HEK293 (cell line): ENCODE data around the gene AIG1.

Experiments
- CTCF ChIA-PET: fragments of 350-600 bp; formaldehyde crosslinking; extraction: SDS; loops from one replicate; lab custom pipeline; 2021; ENCODE audit warnings: antibody characterized with exemption; lab: Yijun Ruan, JAX
- POLR2A ChIA-PET: fragments of 300-600 bp; formaldehyde crosslinking; extraction: SDS; loops from one replicate; lab custom pipeline; 2020; ENCODE audit warnings: antibody characterized with exemption, inconsistent platforms; lab: Yijun Ruan, JAX
- H3K27ac ChIP-seq: fragments of 200-500 bp; sonication (Bioruptor generic); 2 replicates; pipeline ENCODE4 v1.5.1; 2014; ENCODE audit warnings: low read depth, low read length, control low read depth, inconsistent platforms; ENCODE audit errors: extremely low read depth
- H3K36me3 ChIP-seq, 2 experiments: fragments of 200-500 bp in 1 of 2; sonication (Bioruptor generic) in 1 of 2; 1 replicate in 1 of 2; 2 replicates in 1 of 2; pipeline ENCODE4 v1.5.1; 2014 to 2017; ENCODE audit warnings: inconsistent platforms in 2 of 2, low read length in 2 of 2; ENCODE audit not compliant: control insufficient read depth in 2 of 2, insufficient read depth in 1 of 2
- H3K4me1 ChIP-seq: fragments of 200-500 bp; sonication (Bioruptor generic); 2 replicates; pipeline ENCODE4 v1.5.1; 2014; ENCODE audit warnings: mild to moderate bottlenecking, low read length, inconsistent platforms; ENCODE audit not compliant: control insufficient read depth, insufficient read depth
- H3K4me3 ChIP-seq: 2 replicates; pipeline ENCODE4 v1.5.1; 2011; ENCODE audit warnings: low read depth, mild to moderate bottlenecking, control low read depth, low read length, moderate library complexity
- H3K9me3 ChIP-seq: fragments of 200-500 bp; sonication (Bioruptor generic); 2 replicates; pipeline ENCODE4 v1.5.1; 2014; ENCODE audit warnings: low read depth, low read length, inconsistent platforms; ENCODE audit not compliant: control insufficient read depth, insufficient read depth
- BCL11A ChIP-seq: fragments of 450-650 bp; formaldehyde crosslinking; IDR thresholded peaks from 2 replicates; pipeline ENCODE4 v1.5.1; 2016; ENCODE audit warnings: low read depth, missing biosample characterization, missing genetic modification characterization
- MEIS1 ChIP-seq: sonication (generic); formaldehyde crosslinking; IDR thresholded peaks from 2 replicates; pipeline ENCODE4 v1.8.1; 2022; ENCODE audit warnings: missing genetic modification reagents, mild to moderate bottlenecking, borderline replicate concordance
- PBX3 ChIP-seq: sonication (generic); formaldehyde crosslinking; IDR thresholded peaks from 2 replicates; pipeline ENCODE4 v1.8.1; 2022; ENCODE audit warnings: mild to moderate bottlenecking, moderate library complexity, missing genetic modification reagents
- YY2 ChIP-seq: fragments of 450-650 bp; formaldehyde crosslinking; IDR thresholded peaks from 2 replicates; pipeline ENCODE4 v1.5.1; 2016; ENCODE audit warnings: missing biosample characterization, missing genetic modification characterization
- ZBTB7A ChIP-seq: fragments of 450-650 bp; formaldehyde crosslinking; IDR thresholded peaks from 2 replicates; pipeline ENCODE4 v1.5.1; 2016; ENCODE audit warnings: low read depth, missing biosample characterization, missing genetic modification characterization
- ZFHX2 ChIP-seq: fragments of 450-650 bp; formaldehyde crosslinking; conservative IDR thresholded peaks from 2 replicates; pipeline ENCODE4 v1.5.1; 2016; ENCODE audit warnings: missing biosample characterization, missing genetic modification characterization
- ZNF121 ChIP-seq: fragments of 450-650 bp; formaldehyde crosslinking; IDR thresholded peaks from 2 replicates; pipeline ENCODE4 v1.5.1; 2016; ENCODE audit warnings: missing biosample characterization, missing genetic modification characterization
- ZNF132 ChIP-seq: fragments of 450-650 bp; formaldehyde crosslinking; IDR thresholded peaks from 2 replicates; pipeline ENCODE4 v1.5.1; 2017; ENCODE audit warnings: missing biosample characterization, missing genetic modification characterization, borderline replicate concordance
- ZNF133 ChIP-seq: fragments of 450-650 bp; formaldehyde crosslinking; IDR thresholded peaks from 2 replicates; pipeline ENCODE4 v1.5.1; 2016; ENCODE audit warnings: missing biosample characterization, missing genetic modification characterization
- ZNF248 ChIP-seq: fragments of 450-650 bp; formaldehyde crosslinking; IDR thresholded peaks from 2 replicates; pipeline ENCODE4 v1.5.1; 2017; ENCODE audit warnings: missing biosample characterization, missing genetic modification characterization
- ZNF26 ChIP-seq: fragments of 450-650 bp; formaldehyde crosslinking; IDR thresholded peaks from 2 replicates; pipeline ENCODE4 v1.5.1; 2016; ENCODE audit warnings: missing biosample characterization, missing genetic modification characterization
- ZNF302 ChIP-seq: fragments of 450-650 bp; formaldehyde crosslinking; IDR thresholded peaks from 2 replicates; pipeline ENCODE4 v1.5.1; 2016; ENCODE audit warnings: missing biosample characterization, missing genetic modification characterization, low read depth
- ZNF350 ChIP-seq: fragments of 450-650 bp; formaldehyde crosslinking; IDR thresholded peaks from 2 replicates; pipeline ENCODE4 v1.5.0; 2017; ENCODE audit warnings: missing biosample characterization, mild to moderate bottlenecking, missing genetic modification characterization
- ZNF404 ChIP-seq: fragments of 450-650 bp; formaldehyde crosslinking; IDR thresholded peaks from 2 replicates; pipeline ENCODE4 v1.5.1; 2017; ENCODE audit warnings: missing biosample characterization, missing genetic modification characterization
- ZNF423 ChIP-seq: fragments of 450-650 bp; formaldehyde crosslinking; IDR thresholded peaks from 2 replicates; pipeline ENCODE4 v1.5.1; 2016; ENCODE audit warnings: missing biosample characterization, missing genetic modification characterization
- ZNF426 ChIP-seq: fragments of 450-650 bp; formaldehyde crosslinking; IDR thresholded peaks from 2 replicates; pipeline ENCODE4 v1.5.1; 2017; ENCODE audit warnings: missing biosample characterization, missing genetic modification characterization, mild to moderate bottlenecking, inconsistent platforms, moderate library complexity
- ZNF571 ChIP-seq: fragments of 450-650 bp; formaldehyde crosslinking; IDR thresholded peaks from 2 replicates; pipeline ENCODE4 v1.5.0; 2017; ENCODE audit warnings: missing biosample characterization, missing genetic modification characterization
- ZNF707 ChIP-seq: fragments of 450-650 bp; formaldehyde crosslinking; IDR thresholded peaks from 2 replicates; pipeline ENCODE4 v1.5.1; 2016; ENCODE audit warnings: missing biosample characterization, missing genetic modification characterization
- ZNF791 ChIP-seq: fragments of 450-650 bp; formaldehyde crosslinking; IDR thresholded peaks from 2 replicates; pipeline ENCODE4 v1.5.1; 2016; ENCODE audit warnings: missing biosample characterization, missing genetic modification characterization
- ZNF792 ChIP-seq: fragments of 450-650 bp; formaldehyde crosslinking; IDR thresholded peaks from 2 replicates; pipeline ENCODE4 v1.5.1; 2016; ENCODE audit warnings: missing biosample characterization, missing genetic modification characterization
- TF ChIP-seq, protein P1 (sequence below): fragments of 450-650 bp; formaldehyde crosslinking; IDR thresholded peaks from 2 replicates; pipeline ENCODE4 v1.5.1; 2016; ENCODE audit warnings: missing biosample characterization, missing genetic modification characterization
- TF ChIP-seq, protein P2 (sequence below): fragments of 450-650 bp; formaldehyde crosslinking; IDR thresholded peaks from 2 replicates; pipeline ENCODE4 v1.5.1; 2016; ENCODE audit warnings: missing biosample characterization, missing genetic modification characterization
- TF ChIP-seq, protein P3 (sequence below): IDR thresholded peaks from 2 replicates; pipeline ENCODE4 v1.6.1; 2011; ENCODE audit warnings: mild to moderate bottlenecking, low read depth, low read length, borderline replicate concordance
- TF ChIP-seq, protein P4 (sequence below): fragments of 450-650 bp; formaldehyde crosslinking; IDR thresholded peaks from 2 replicates; pipeline ENCODE4 v1.5.1; 2016; ENCODE audit warnings: missing biosample characterization, missing genetic modification characterization

Gene AIG1

GRCh38 chr6:143164565-143165105, 103.9 kb downstream of the AIG1 start (continued):
- TF ChIP-seq, protein P1, sequence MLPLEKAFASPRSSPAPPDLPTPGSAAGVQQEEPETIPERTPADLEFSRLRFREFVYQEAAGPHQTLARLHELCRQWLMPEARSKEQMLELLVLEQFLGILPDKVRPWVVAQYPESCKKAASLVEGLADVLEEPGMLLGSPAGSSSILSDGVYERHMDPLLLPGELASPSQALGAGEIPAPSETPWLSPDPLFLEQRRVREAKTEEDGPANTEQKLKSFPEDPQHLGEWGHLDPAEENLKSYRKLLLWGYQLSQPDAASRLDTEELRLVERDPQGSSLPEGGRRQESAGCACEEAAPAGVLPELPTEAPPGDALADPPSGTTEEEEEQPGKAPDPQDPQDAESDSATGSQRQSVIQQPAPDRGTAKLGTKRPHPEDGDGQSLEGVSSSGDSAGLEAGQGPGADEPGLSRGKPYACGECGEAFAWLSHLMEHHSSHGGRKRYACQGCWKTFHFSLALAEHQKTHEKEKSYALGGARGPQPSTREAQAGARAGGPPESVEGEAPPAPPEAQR (tag by site-specific recombination): no peak
- TF ChIP-seq ZNF404 (tag by site-specific recombination) (no peak), ZBTB7A (tag by site-specific recombination) (no peak), ZNF133 (tag by site-specific recombination) (no peak), ZNF302 (tag by site-specific recombination) (no peak), ZNF26 (no peak)
- TF ChIP-seq, protein P2, sequence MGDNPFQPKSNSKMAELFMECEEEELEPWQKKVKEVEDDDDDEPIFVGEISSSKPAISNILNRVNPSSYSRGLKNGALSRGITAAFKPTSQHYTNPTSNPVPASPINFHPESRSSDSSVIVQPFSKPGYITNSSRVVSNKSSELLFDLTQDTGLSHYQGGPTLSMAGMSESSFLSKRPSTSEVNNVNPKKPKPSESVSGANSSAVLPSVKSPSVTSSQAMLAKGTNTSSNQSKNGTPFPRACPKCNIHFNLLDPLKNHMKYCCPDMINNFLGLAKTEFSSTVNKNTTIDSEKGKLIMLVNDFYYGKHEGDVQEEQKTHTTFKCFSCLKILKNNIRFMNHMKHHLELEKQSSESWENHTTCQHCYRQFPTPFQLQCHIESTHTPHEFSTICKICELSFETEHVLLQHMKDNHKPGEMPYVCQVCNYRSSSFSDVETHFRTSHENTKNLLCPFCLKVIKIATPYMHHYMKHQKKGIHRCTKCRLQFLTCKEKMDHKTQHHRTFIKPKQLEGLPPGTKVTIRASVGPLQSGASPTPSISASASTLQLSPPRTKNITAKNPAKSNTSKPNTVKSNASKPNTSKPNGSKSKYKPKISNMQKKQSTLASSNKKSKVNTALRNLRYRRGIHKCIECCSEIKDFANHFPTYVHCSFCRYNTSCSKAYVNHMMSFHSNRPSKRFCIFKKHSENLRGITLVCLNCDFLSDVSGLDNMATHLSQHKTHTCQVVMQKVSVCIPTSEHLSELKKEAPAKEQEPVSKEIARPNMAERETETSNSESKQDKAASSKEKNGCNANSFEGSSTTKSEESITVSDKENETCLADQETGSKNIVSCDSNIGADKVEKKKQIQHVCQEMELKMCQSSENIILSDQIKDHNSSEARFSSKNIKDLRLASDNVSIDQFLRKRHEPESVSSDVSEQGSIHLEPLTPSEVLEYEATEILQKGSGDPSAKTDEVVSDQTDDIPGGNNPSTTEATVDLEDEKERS (tag by site-specific recombination): no peak

GRCh38 chr6:143165315-143165855, 104.7 kb downstream of the AIG1 start:
- H3K27ac ChIP-seq: no peak overlapping the region
- ChIA-PET POLR2A (no interaction called here), CTCF (interaction anchor here (1.3 kb wide), 1 partner anchor 10 kb away, joined by 3 read pairs; no protein-coding TSS in a partner anchor)
- TF ChIP-seq, protein P3, sequence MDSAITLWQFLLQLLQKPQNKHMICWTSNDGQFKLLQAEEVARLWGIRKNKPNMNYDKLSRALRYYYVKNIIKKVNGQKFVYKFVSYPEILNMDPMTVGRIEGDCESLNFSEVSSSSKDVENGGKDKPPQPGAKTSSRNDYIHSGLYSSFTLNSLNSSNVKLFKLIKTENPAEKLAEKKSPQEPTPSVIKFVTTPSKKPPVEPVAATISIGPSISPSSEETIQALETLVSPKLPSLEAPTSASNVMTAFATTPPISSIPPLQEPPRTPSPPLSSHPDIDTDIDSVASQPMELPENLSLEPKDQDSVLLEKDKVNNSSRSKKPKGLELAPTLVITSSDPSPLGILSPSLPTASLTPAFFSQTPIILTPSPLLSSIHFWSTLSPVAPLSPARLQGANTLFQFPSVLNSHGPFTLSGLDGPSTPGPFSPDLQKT: no peak
- TF ChIP-seq ZNF792 (tag by site-specific recombination) (no peak), ZFHX2 (tag by site-specific recombination) (no peak), MEIS1 (no peak), ZNF791 (tag by site-specific recombination) (no peak), ZNF707 (tag by site-specific recombination) (no peak), ZNF121 (tag by site-specific recombination) (no peak)
- H3K4me1 ChIP-seq: no peaks in the 10 kb centered on the region
- peaks cover 0 to 16% of the 10 kb centered on the region in 2 experiments; a peak in 1 of 3 replicates for H3K36me3 ChIP-seq
- no peak overlapping the region for H3K4me3 ChIP-seq
- no peaks in the 10 kb centered on the region for H3K9me3 ChIP-seq

DNA sequence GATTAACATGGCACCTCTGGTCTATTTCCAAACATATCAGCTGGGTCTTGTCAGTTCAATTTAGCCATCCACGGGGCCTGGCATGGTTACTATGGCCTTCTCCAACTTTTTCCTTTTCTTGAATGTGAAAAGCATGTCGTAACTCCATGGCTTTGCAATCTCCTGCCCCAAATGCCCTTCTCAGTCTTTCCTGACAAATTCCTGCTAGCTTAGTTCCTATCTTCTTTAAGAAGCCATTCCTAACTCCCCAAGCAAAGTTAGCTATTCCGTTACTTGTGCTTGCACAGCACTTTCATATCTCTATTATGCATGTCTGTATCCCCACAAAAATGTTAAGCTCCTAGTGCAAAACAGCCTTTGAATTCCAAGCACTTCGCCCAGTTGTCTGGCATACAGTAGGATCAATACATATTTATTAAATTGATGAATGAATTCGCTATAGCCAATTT, 105.6 kb downstream of the AIG1 start:
- Histone ChIP-seq H3K36me3 (peaks cover 0 to 16% of the 10 kb centered on the region in 2 experiments; a peak in 1 of 3 replicates), H3K4me3 (no peak overlapping the region), H3K27ac (no peak overlapping the region), H3K9me3 (no peaks in the 10 kb centered on the region), H3K4me1 (no peaks in the 10 kb centered on the region)
- ChIA-PET POLR2A (no interaction called here), CTCF (interaction anchor here (0.9 kb wide), 1 partner anchor 9 kb away, joined by 4 read pairs; no protein-coding TSS in a partner anchor)
- TF ChIP-seq ZNF423 (tag by site-specific recombination) (no peak), BCL11A (tag by site-specific recombination) (no peak), ZNF571 (no peak), ZNF132 (tag by site-specific recombination) (no peak), ZNF426 (tag by site-specific recombination) (no peak), PBX3 (CRISPR knock-in tag) (no peak), ZNF350 (tag by site-specific recombination) (no peak), ZNF792 (tag by site-specific recombination) (no peak), ZNF248 (tag by site-specific recombination) (no peak), YY2 (tag by site-specific recombination) (no peak)
- TF ChIP-seq, protein P4, sequence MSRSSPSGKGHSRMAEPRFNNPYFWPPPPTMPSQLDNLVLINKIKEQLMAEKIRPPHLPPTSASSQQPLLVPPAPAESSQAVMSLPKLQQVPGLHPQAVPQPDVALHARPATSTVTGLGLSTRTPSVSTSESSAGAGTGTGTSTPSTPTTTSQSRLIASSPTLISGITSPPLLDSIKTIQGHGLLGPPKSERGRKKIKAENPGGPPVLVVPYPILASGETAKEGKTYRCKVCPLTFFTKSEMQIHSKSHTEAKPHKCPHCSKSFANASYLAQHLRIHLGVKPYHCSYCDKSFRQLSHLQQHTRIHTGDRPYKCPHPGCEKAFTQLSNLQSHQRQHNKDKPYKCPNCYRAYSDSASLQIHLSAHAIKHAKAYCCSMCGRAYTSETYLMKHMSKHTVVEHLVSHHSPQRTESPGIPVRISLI (tag by site-specific recombination): no peak
